G401 (cell line): ENCODE results near the gene E2F2. TPM values are rescaled to one million over a fixed set of nuclear protein-coding genes. Genes with fewer than 3 reads are reported as not detected.
"Not testable (repeated sequence)": the region's sequence is repeated elsewhere in the genome, so short reads cannot be mapped to it uniquely, and the experiment has no call there.

Experiments
- DNase-seq: peaks from one replicate; pipeline ENCODE4 v3.0.0-alpha.2; 2015; ENCODE audit warnings: low spot score
- in situ Hi-C: cut with HindIII; loops from 2 replicates; pipeline ENCODE4 v1.10.0; 2016; ENCODE audit warnings: low sequenced_read_pairs, mixed read lengths
- total RNA-seq: library from RNA; depleted of rRNA; stranded (reverse); fragments of >200 nt; shearing (Covaris generic); gene quantifications from 2 replicates; pipeline ENCODE4 v1.2.3, GENCODE V29; 2014

E2F2 gene
- total RNA-seq, 1 experiment from 2014 or later = 11.7 TPM

GRCh38 chr1:23554127-23554480, 23.1 kb upstream of the E2F2 start:
- DNase-seq = no peak
- in situ Hi-C loops = no loop called here

GRCh38 chr1:23553231-23554126, 22.4 kb upstream of the E2F2 start:
- in situ Hi-C loops = no loop called here
- no peak for DNase-seq

- in situ Hi-C loops = no loop called here
- DNase-seq = no peak
Observed at GRCh38 chr1:23551849-23552248, 20.8 kb upstream of the E2F2 start.

- in situ Hi-C loops = no loop called here
- no peak for DNase-seq
Observed at GRCh38 chr1:23548704-23549143, 17.7 kb upstream of the E2F2 start.

- in situ Hi-C loops = no loop called here
- DNase-seq = no peak
Observed at GRCh38 chr1:23546897-23547584, 16.0 kb upstream of the E2F2 start.

GRCh38 chr1:23545851-23546250, 14.8 kb upstream of the E2F2 start:
- in situ Hi-C loops = no loop called here
- DNase-seq = no peak

GRCh38 chr1:23544444-23545389, 13.7 kb upstream of the E2F2 start:
- in situ Hi-C loops = no loop called here
- peak; percentile 81 for DNase-seq

- no peak for DNase-seq
- in situ Hi-C loops = no loop called here
Observed at GRCh38 chr1:23543707-23544443, 12.8 kb upstream of the E2F2 start.

GRCh38 chr1:23542940-23543339, 11.9 kb upstream of the E2F2 start:
- DNase-seq, in situ Hi-C loops: not testable (repeated sequence)

- in situ Hi-C loops = no loop called here
- DNase-seq = peak; percentile 85
Observed at GRCh38 chr1:23539698-23540266, 8.7 kb upstream of the E2F2 start.

- in situ Hi-C loops = no loop called here
- no peak for DNase-seq
Observed at GRCh38 chr1:23537296-23537973, 6.4 kb upstream of the E2F2 start.

- no peak for DNase-seq
- in situ Hi-C loops = no loop called here
Observed at GRCh38 chr1:23533246-23534023, 2.4 kb upstream of the E2F2 start.

GRCh38 chr1:23531562-23532094, 595 bp upstream of the E2F2 start:
- in situ Hi-C loops = no loop called here
- DNase-seq = no peak

- DNase-seq = no peak
- in situ Hi-C loops = no loop called here
Observed at GRCh38 chr1:23530087-23530746, 816 bp downstream of the E2F2 start.

- DNase-seq = no peak
- in situ Hi-C loops = no loop called here
Observed at GRCh38 chr1:23529146-23530086, 1.6 kb downstream of the E2F2 start.
